ENCODE measurements around the gene ZC3H10. TPM values are rescaled to one million over a fixed set of nuclear protein-coding genes. Genes with fewer than 3 reads are reported as not detected.
A peak's percentile ranks its signal among the peaks of the same experiment; 100 is the strongest.

ZC3H10 gene
- total RNA-seq, 2 donors from 2014 or later: 0.99 to 11.2 TPM

- Histone ChIP-seq H3K27ac (peak overlapping the region; percentile 91 to 92 (median 92)), H3K9me3 (no peaks in the 10 kb centered on the region), H3K4me1 (peaks cover 41% of the 10 kb centered on the region), H3K27me3 (no peaks in the 10 kb centered on the region), H3K36me3 (replicated peaks in 1 of 2; ENCODE audit: insufficient read depth in 1 of 2, low read depth in 2 of 2) (peaks cover 0 to 10% of the 10 kb centered on the region in 2 donors), H3K4me3 (peak overlapping the region; percentile 26 to 77)
- DNase-seq: peak in 1 of 4 donors; percentile 38
- WGBS, 2 donors: 0 to 1% methylated on average over 17 to 20 of the region's 20 CpGs
- ATAC-seq: peak; percentile 1
- intact Hi-C loops (cut with DNase I): no loop called here
- TF ChIP-seq, protein P1, sequence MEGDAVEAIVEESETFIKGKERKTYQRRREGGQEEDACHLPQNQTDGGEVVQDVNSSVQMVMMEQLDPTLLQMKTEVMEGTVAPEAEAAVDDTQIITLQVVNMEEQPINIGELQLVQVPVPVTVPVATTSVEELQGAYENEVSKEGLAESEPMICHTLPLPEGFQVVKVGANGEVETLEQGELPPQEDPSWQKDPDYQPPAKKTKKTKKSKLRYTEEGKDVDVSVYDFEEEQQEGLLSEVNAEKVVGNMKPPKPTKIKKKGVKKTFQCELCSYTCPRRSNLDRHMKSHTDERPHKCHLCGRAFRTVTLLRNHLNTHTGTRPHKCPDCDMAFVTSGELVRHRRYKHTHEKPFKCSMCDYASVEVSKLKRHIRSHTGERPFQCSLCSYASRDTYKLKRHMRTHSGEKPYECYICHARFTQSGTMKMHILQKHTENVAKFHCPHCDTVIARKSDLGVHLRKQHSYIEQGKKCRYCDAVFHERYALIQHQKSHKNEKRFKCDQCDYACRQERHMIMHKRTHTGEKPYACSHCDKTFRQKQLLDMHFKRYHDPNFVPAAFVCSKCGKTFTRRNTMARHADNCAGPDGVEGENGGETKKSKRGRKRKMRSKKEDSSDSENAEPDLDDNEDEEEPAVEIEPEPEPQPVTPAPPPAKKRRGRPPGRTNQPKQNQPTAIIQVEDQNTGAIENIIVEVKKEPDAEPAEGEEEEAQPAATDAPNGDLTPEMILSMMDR (IDR thresholded peaks at IDR 0.05): no peak
- TF ChIP-seq POLR2A (IDR thresholded peaks at IDR 0.05): no peak
Observed at GRCh38 chr12:56128670-56129205, 10.7 kb downstream of the ZC3H10 start.

- Histone ChIP-seq H3K27ac (peak overlapping the region in 3 of 4 donors; percentile 91 to 92 (median 91)), H3K36me3 (replicated peaks in 1 of 2; ENCODE audit: insufficient read depth in 1 of 2, low read depth in 2 of 2) (peaks cover 0 to 14% of the 10 kb centered on the region in 2 donors), H3K4me1 (peaks cover 41% of the 10 kb centered on the region), H3K4me3 (peak overlapping the region; percentile 26 to 77), H3K9me3 (no peaks in the 10 kb centered on the region), H3K27me3 (no peaks in the 10 kb centered on the region)
- DNase-seq: peak; percentile 53 to 69 (median 65)
- ATAC-seq: no peak
- intact Hi-C loops (cut with DNase I): no loop called here
- peak in 2 of 3 donors; percentile 32 to 52 for TF ChIP-seq POLR2A (IDR thresholded peaks at IDR 0.05)
- TF ChIP-seq, protein P1 (IDR thresholded peaks at IDR 0.05): no peak
- WGBS, 2 donors: 4 to 6% methylated on average over 17 to 29 of the region's 29 CpGs
Observed at GRCh38 chr12:56129206-56129941, 11.3 kb downstream of the ZC3H10 start.

GRCh38 chr12:56129942-56130495 is 12.0 kb downstream of the ZC3H10 start:
- no peak for ATAC-seq
- DNase-seq: no peak

DNA sequence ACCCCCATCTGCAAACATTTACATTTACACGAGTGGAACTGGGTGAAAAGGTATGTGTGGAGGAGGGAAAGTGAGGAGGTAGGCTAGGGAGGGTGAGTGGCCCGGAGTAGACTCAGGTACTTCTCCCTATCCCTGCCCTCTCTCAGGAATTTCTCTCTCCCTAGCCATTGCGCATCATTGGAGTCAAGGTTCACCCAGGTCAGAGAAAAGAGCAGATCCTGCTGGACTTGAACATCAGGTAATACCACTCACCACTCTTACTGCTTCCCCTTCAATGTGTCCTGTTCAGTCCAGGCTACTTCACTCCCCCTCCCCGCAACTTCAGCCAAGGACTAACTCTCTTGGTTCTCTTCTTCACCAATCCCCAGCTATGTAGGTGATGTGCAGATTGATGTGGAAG is 12.8 kb downstream of the ZC3H10 start:
- no peaks in the 10 kb centered on the region for H3K27me3 ChIP-seq
- peaks cover 0 to 14% of the 10 kb centered on the region in 2 donors for H3K36me3 ChIP-seq (replicated peaks in 1 of 2; ENCODE audit: insufficient read depth in 1 of 2, low read depth in 2 of 2)
- 86 to 88% methylated on average over 3 to 4 of the region's 4 CpGs for WGBS, 2 donors
- no peaks in the 10 kb centered on the region for H3K9me3 ChIP-seq
- H3K4me3 ChIP-seq: no peak overlapping the region
- TF ChIP-seq, protein P1 (IDR thresholded peaks at IDR 0.05): no peak
- no peak for TF ChIP-seq POLR2A (IDR thresholded peaks at IDR 0.05)
- H3K4me1 ChIP-seq: peaks cover 34% of the 10 kb centered on the region
- intact Hi-C loops (cut with DNase I): no loop called here
- no peak overlapping the region for H3K27ac ChIP-seq
- ATAC-seq (no peak), DNase-seq (no peak)

More at GRCh38 chr12:56129942-56130495, 12.0 kb downstream of the ZC3H10 start:
- TF ChIP-seq POLR2A (IDR thresholded peaks at IDR 0.05): no peak
- TF ChIP-seq, protein P1 (IDR thresholded peaks at IDR 0.05): no peak
- Histone ChIP-seq H3K4me1 (peaks cover 41% of the 10 kb centered on the region), H3K27ac (peak overlapping the region in 1 of 4 donors; percentile 92), H3K4me3 (no peak overlapping the region), H3K9me3 (no peaks in the 10 kb centered on the region), H3K27me3 (no peaks in the 10 kb centered on the region), H3K36me3 (replicated peaks in 1 of 2; ENCODE audit: insufficient read depth in 1 of 2, low read depth in 2 of 2) (peaks cover 0 to 14% of the 10 kb centered on the region in 2 donors)
- intact Hi-C loops (cut with DNase I): no loop called here
- WGBS, 2 donors: 80 to 84% methylated on average over 18 to 22 of the region's 22 CpGs

All from body of pancreas (tissue), 4 donors.